ENCODE results near the gene SLITRK1.

SLITRK1 gene

DNA sequence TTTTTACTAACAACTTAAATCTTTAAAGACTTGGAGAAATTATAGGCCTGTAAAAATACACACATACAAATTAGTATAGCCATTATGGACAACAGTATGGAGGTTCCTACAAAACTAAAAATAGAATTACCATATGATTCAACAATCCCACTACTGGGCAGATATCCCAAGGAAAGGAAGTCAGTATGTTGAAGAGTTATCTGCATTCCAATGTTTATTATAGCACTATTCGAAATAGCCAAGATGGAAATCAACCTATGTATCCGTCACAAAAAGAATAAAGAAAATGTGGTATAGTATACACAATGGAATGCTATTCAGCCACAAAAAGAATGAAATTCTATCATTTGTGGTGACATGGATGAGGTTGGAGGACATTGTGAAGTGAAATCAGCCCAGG, 37.2 kb downstream of the SLITRK1 start:
- Histone ChIP-seq H3K27me3 (ENCODE audit: insufficient read depth, low read length) (no peaks in the 10 kb centered on the region), H3K9me3 (ENCODE audit: insufficient read depth, low read depth, low read length) (no peaks in the 10 kb centered on the region), H3K9ac (ENCODE audit: low read depth, low read length) (no peak overlapping the region), H3K4me3 (ENCODE audit: low read length) (no peak overlapping the region), H3K36me3 (ENCODE audit: insufficient read depth, low read depth, low read length) (no peaks in the 10 kb centered on the region), H3K27ac (ENCODE audit: low read length) (no peak overlapping the region), H3K4me1 (ENCODE audit: insufficient read depth, low read length) (no peaks in the 10 kb centered on the region; the same call in 1 of the 2 replicates)

GRCh38 chr13:83839146-83839545, 43.1 kb downstream of the SLITRK1 start:
- H3K4me3 ChIP-seq (ENCODE audit: low read length), result no peak overlapping the region

DNA sequence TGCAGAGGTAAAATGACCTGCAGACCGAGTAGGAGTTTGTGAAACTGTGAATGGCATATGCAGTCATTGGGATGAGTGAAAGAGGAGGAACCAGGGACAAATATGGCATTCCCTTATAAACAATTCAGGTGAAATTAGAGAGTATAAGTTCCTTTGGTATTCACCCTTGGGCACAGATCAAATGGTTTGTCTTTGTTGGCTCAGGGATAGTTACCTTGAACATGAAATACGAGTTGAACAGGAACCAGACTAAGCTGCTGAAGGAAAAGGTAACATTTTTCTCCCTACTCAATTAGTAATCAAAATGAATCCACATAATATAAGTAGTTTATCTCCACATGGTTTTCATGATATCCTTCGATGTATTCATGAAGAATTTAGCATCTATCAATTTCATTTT, 50.5 kb downstream of the SLITRK1 start:
- Histone ChIP-seq H3K9me3 (ENCODE audit: insufficient read depth, low read depth, low read length) (no peaks in the 10 kb centered on the region), H3K27ac (ENCODE audit: low read length) (no peak overlapping the region), H3K9ac (ENCODE audit: low read depth, low read length) (no peak overlapping the region), H3K36me3 (ENCODE audit: insufficient read depth, low read depth, low read length) (no peaks in the 10 kb centered on the region), H3K4me1 (ENCODE audit: insufficient read depth, low read length) (peaks cover 3% of the 10 kb centered on the region; the same call in 1 of the 2 replicates), H3K27me3 (ENCODE audit: insufficient read depth, low read length) (no peaks in the 10 kb centered on the region), H3K4me3 (ENCODE audit: low read length) (no peak overlapping the region)

More at GRCh38 chr13:83839146-83839545, 43.1 kb downstream of the SLITRK1 start:
- Histone ChIP-seq H3K36me3 (ENCODE audit: insufficient read depth, low read depth, low read length) (no peaks in the 10 kb centered on the region), H3K9ac (ENCODE audit: low read depth, low read length) (no peak overlapping the region), H3K27me3 (ENCODE audit: insufficient read depth, low read length) (no peaks in the 10 kb centered on the region), H3K27ac (ENCODE audit: low read length) (no peak overlapping the region), H3K9me3 (ENCODE audit: insufficient read depth, low read depth, low read length) (no peaks in the 10 kb centered on the region), H3K4me1 (ENCODE audit: insufficient read depth, low read length) (peaks cover 6% of the 10 kb centered on the region; the same call in 1 of the 2 replicates)

- H3K4me3 ChIP-seq (ENCODE audit: low read length), result no peak overlapping the region
- no peaks in the 10 kb centered on the region for H3K9me3 ChIP-seq (ENCODE audit: insufficient read depth, low read depth, low read length)
- no peaks in the 10 kb centered on the region for H3K36me3 ChIP-seq (ENCODE audit: insufficient read depth, low read depth, low read length)
- peaks cover 7% of the 10 kb centered on the region for H3K4me1 ChIP-seq (ENCODE audit: insufficient read depth, low read length)
- H3K27ac ChIP-seq (ENCODE audit: low read length), result no peak overlapping the region
- no peaks in the 10 kb centered on the region for H3K27me3 ChIP-seq (ENCODE audit: insufficient read depth, low read length)
- H3K9ac ChIP-seq (ENCODE audit: low read depth, low read length), result no peak overlapping the region
Measured at GRCh38 chr13:83829810-83830209, 52.5 kb downstream of the SLITRK1 start.

- no peaks in the 10 kb centered on the region for H3K27me3 ChIP-seq (ENCODE audit: insufficient read depth, low read length)
- H3K36me3 ChIP-seq (ENCODE audit: insufficient read depth, low read depth, low read length), result no peaks in the 10 kb centered on the region
- H3K9me3 ChIP-seq (ENCODE audit: insufficient read depth, low read depth, low read length), result no peaks in the 10 kb centered on the region
- H3K4me3 ChIP-seq (ENCODE audit: low read length), result no peak overlapping the region
- peaks cover 4% of the 10 kb centered on the region for H3K4me1 ChIP-seq (ENCODE audit: insufficient read depth, low read length)
- no peak overlapping the region for H3K9ac ChIP-seq (ENCODE audit: low read depth, low read length)
- no peak overlapping the region for H3K27ac ChIP-seq (ENCODE audit: low read length)
Measured at GRCh38 chr13:83827338-83827737, 54.9 kb downstream of the SLITRK1 start.

All from iPS-20b (cell line).